Inflammatory macrophage (primary cell): Measurements from ENCODE around the gene IFI27L1.

ENCODE experiments used
- DNase-seq, 2 donors: peaks; one replicate each; pipeline ENCODE4 v3.0.0-alpha.2; 2020 to 2022
- total RNA-seq, 18 experiments: gene quantifications; one replicate each; lab custom pipeline; 2026; ENCODE audit warnings: mixed read lengths in 6 of 18, inconsistent platforms in 2 of 18; lab: John Stamatoyannopoulos, UW

Gene IFI27L1
- total RNA-seq, result 2.7 to 12.6 (median 6.3) reads per million in 18 experiments

- DNase-seq, result peak; percentile 96 to 97
Measured at GRCh38 chr14:94080621-94081385, at the start of gene IFI27L1, which contains the start of gene DDX24. TSS of gene IFI27L1 (plus strand) at chr14:94081310. CDS start at chr14:94096938, 15,628 bp downstream. TSS of gene DDX24 (minus strand) at chr14:94081202. CDS start at chr14:94079742, 1,460 bp downstream.

GRCh38 chr14:94031883-94032279, 49.2 kb upstream of the IFI27L1 start:
- DNase-seq, result no peak

GRCh38 chr14:94034886-94035285, 46.2 kb upstream of the IFI27L1 start:
- DNase-seq, result peak in 1 of 2 donors; percentile 29

GRCh38 chr14:94036313-94037167, 44.6 kb upstream of the IFI27L1 start:
- peak; percentile 75 for DNase-seq

GRCh38 chr14:94037954-94038353, 43.2 kb upstream of the IFI27L1 start:
- DNase-seq, result no peak

GRCh38 chr14:94038510-94038909, 42.6 kb upstream of the IFI27L1 start:
- DNase-seq, result no peak

GRCh38 chr14:94038921-94039629, 42.0 kb upstream of the IFI27L1 start:
- DNase-seq, result no peak

GRCh38 chr14:94040247-94040646, 40.9 kb upstream of the IFI27L1 start:
- DNase-seq, result no peak

- no peak for DNase-seq
Measured at GRCh38 chr14:94040796-94041195, 40.3 kb upstream of the IFI27L1 start.

GRCh38 chr14:94041551-94042346, 39.4 kb upstream of the IFI27L1 start:
- no peak for DNase-seq

GRCh38 chr14:94042433-94043091, 38.5 kb upstream of the IFI27L1 start:
- no peak for DNase-seq

GRCh38 chr14:94043111-94043755, 37.9 kb upstream of the IFI27L1 start:
- DNase-seq, result no peak

GRCh38 chr14:94043756-94044475, 37.2 kb upstream of the IFI27L1 start:
- no peak for DNase-seq

GRCh38 chr14:94044476-94045091, 36.5 kb upstream of the IFI27L1 start:
- no peak for DNase-seq

- no peak for DNase-seq
Measured at GRCh38 chr14:94045101-94045500, 36.0 kb upstream of the IFI27L1 start.

- no peak for DNase-seq
Measured at GRCh38 chr14:94045563-94046345, 35.4 kb upstream of the IFI27L1 start.

GRCh38 chr14:94046696-94047250, 34.3 kb upstream of the IFI27L1 start:
- no peak for DNase-seq

GRCh38 chr14:94047581-94047980, 33.5 kb upstream of the IFI27L1 start:
- no peak for DNase-seq
